HUDEP-2 (cell line): ENCODE results near the gene ANK2.

Experiments used
- DNase-seq, 76 experiments: peaks; one replicate each; lab custom pipeline; 2025; ENCODE audit not compliant: unreplicated experiment in 76 of 76; lab: John Stamatoyannopoulos, UW

The ANK2 gene

GRCh38 chr4:113088050-113088449 lies 38.6 kb downstream of the ANK2 start:
- DNase-seq, result no peak

GRCh38 chr4:113090954-113091353 lies 41.5 kb downstream of the ANK2 start:
- DNase-seq, result no peak

- no peak for DNase-seq
These were observed 44.9 kb downstream of the ANK2 start for GRCh38 chr4:113094331-113094730.

GRCh38 chr4:113094802-113095201 lies 45.3 kb downstream of the ANK2 start:
- peak in 7 of 76 experiments; percentile 0 to 43 (median 8) for DNase-seq

- no peak for DNase-seq
These were observed 52.2 kb downstream of the ANK2 start for GRCh38 chr4:113101669-113102068.

- no peak for DNase-seq
These were observed 54.1 kb downstream of the ANK2 start for GRCh38 chr4:113103556-113103955.

- DNase-seq, result no peak
These were observed 56.7 kb downstream of the ANK2 start for GRCh38 chr4:113106108-113106507.

- DNase-seq, result no peak
These were observed 59.8 kb downstream of the ANK2 start for GRCh38 chr4:113109106-113109718.

GRCh38 chr4:113112338-113112978 lies 63.0 kb downstream of the ANK2 start:
- no peak for DNase-seq

- DNase-seq, result no peak
These were observed 63.7 kb downstream of the ANK2 start for GRCh38 chr4:113113151-113113550.

- no peak for DNase-seq
These were observed 65.4 kb downstream of the ANK2 start for GRCh38 chr4:113114884-113115283.

GRCh38 chr4:113116414-113117357 lies 67.2 kb downstream of the ANK2 start:
- no peak for DNase-seq

GRCh38 chr4:113117358-113117702 lies 67.9 kb downstream of the ANK2 start:
- no peak for DNase-seq

- DNase-seq, result no peak
These were observed 72.6 kb downstream of the ANK2 start for GRCh38 chr4:113122066-113122465.

- no peak for DNase-seq
These were observed 76.0 kb downstream of the ANK2 start for GRCh38 chr4:113125418-113125817.

GRCh38 chr4:113131136-113131535 lies 81.7 kb downstream of the ANK2 start:
- no peak for DNase-seq

GRCh38 chr4:113131621-113132020 lies 82.2 kb downstream of the ANK2 start:
- no peak for DNase-seq

GRCh38 chr4:113141901-113142346 lies 92.5 kb downstream of the ANK2 start:
- DNase-seq, result no peak

- no peak for DNase-seq
These were observed 92.9 kb downstream of the ANK2 start for GRCh38 chr4:113142351-113142750.

- DNase-seq, result no peak
These were observed 94.6 kb downstream of the ANK2 start for GRCh38 chr4:113144091-113144490.

GRCh38 chr4:113145147-113145518 lies 95.7 kb downstream of the ANK2 start:
- no peak for DNase-seq
